ENCODE measurements around the gene FBXO5.

DNA sequence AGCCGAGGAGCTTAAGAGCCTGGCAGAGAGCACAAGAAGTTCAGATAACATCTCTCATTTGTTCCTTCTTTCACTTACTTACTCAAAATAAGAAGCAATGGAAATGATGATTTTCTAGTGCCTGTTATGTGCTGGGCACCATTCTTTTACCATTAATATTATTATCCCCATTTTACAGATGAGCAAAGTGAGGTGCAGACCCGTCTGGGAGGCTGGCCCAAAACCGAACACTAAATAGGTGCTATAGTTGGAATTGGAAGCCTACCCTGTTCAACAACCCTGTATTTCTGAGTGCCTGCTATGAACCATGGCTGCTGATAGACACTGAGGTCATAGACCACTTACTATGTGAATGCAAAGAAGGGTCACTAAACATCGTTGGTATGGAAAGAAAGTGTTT lies 44.6 kb upstream of the FBXO5 start:
- TF ChIP-seq POLR2A (IDR thresholded peaks at IDR 0.05; ENCODE audit: low read depth, low read length) (no peak), POLR2AphosphoS5 (IDR thresholded peaks at IDR 0.05; ENCODE audit: low read depth, low read length) (no peak), TAF1 (IDR thresholded peaks at IDR 0.05; ENCODE audit: borderline replicate concordance, low read depth, low read length) (no peak)

Measured in GM12892 (cell line).